NT2/D1 (cell line): ENCODE data around the gene SRA1.

ENCODE experiments used
- SUZ12 ChIP-seq: IDR thresholded peaks from 2 replicates; pipeline ENCODE4 v1.6.1; 2011; ENCODE audit not compliant: insufficient read length, insufficient read depth; ENCODE audit errors: extremely low read depth
- YY1 ChIP-seq: IDR thresholded peaks from 2 replicates; pipeline ENCODE4 v1.6.1; 2011; ENCODE audit not compliant: insufficient read length, insufficient read depth
- ZNF274 ChIP-seq: IDR thresholded peaks from 2 replicates; pipeline ENCODE4 v1.6.1; 2011; ENCODE audit warnings: mild to moderate bottlenecking, low read depth, low read length

DNA sequence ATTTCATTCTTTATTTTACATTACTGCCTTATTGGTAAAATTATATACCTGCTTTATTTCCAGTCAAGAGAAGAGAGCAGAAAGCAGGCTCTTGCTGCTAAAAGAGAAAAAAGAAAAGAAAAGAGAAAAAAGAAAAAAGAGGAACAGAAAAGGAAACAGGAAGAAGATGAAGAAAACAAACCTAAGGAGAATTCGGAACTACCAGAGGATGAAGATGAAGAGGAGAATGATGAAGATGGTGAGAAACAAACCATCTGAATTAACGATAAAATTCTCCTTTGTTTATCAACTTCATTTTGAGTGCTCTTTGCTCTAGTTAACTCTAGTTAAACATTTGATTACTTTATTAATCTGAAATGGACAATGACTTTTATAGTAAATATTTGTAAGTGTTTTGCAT is 33.3 kb downstream of the SRA1 start:
- TF ChIP-seq YY1 (no peak), ZNF274 (no peak), SUZ12 (no peak)
